Measurements from ENCODE around the gene RERE. TPM values are rescaled to one million over a fixed set of nuclear protein-coding genes. Genes with fewer than 3 reads are reported as not detected.

The RERE gene
- total RNA-seq, 1 experiment from 2014 or later = 40.6 TPM

DNA sequence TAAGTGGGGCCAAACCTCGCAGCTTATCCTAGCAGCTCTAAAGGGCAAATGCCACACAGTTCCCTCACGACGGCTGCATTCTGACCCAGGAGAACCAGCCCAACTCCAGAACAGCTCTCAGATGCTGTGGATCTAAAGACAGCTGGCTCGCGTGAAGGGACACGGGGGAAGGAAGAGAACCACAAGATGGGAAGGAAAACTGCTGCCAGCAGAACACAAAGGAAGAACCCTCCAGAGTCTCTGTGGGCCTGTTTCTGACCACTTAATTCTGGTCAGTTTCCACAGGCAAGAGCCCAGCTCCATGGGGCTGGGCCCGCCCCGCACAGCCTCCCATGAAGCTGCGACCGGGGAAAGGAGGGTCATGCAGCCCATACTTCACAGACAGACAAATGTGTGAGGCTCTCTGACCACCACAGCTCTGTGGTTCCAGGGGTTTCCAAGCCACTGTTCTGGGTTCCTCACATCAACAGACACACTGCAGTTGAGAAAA lies 438.4 kb downstream of the RERE start:
- H3K27me3 ChIP-seq (ENCODE audit: insufficient read depth, low read length) = no peaks in the 10 kb centered on the region
- H3K4me1 ChIP-seq (ENCODE audit: control insufficient read depth in 1 of 2, insufficient read depth in 2 of 2, low read length in 2 of 2) = peaks cover under 1 to 2% of the 10 kb centered on the region in 2 experiments; a peak in 2 of 4 replicates
- H3K9me3 ChIP-seq (ENCODE audit: control insufficient read depth in 1 of 2, insufficient read depth in 1 of 2, low read depth in 1 of 2, low read length in 2 of 2) = no peaks in the 10 kb centered on the region
- H4K20me1 ChIP-seq (ENCODE audit: insufficient read depth) = no peaks in the 10 kb centered on the region
- ChIA-PET RAD21 (ENCODE audit: low non-redundant PET in 1 of 2, low total read pairs in 2 of 2, uncharacterized antibody in 2 of 2, unreplicated experiment in 2 of 2) (no interaction called here), POLR2A (no interaction called here), CTCF (no interaction called here)
- H2AFZ ChIP-seq (ENCODE audit: low read depth, low read length, poor library complexity, severe bottlenecking) = no peak overlapping the region
- H3K36me3 ChIP-seq (ENCODE audit: control insufficient read depth in 1 of 2, insufficient read depth in 2 of 2, low read length in 2 of 2) = no peaks in the 10 kb centered on the region
- no peak overlapping the region for H3K9ac ChIP-seq (ENCODE audit: low read length)
- ATAC-seq (no peak), DNase-seq (ENCODE audit: low read depth, low spot score) (no peak)
- no peak for TF ChIP-seq ELF1 (IDR thresholded peaks at IDR 0.05; ENCODE audit: borderline replicate concordance, low read depth)
- TF ChIP-seq RAD21 (IDR thresholded peaks at IDR 0.05; ENCODE audit: low read depth) = no peak
- TF ChIP-seq YY1 (IDR thresholded peaks at IDR 0.05; ENCODE audit: extremely low read depth, insufficient replicate concordance, low read depth, low read length) = no peak
- TF ChIP-seq, protein P1, sequence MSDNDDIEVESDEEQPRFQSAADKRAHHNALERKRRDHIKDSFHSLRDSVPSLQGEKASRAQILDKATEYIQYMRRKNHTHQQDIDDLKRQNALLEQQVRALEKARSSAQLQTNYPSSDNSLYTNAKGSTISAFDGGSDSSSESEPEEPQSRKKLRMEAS (IDR thresholded peaks at IDR 0.05) = no peak
- no peak for TF ChIP-seq JUND (IDR thresholded peaks at IDR 0.05)
- TF ChIP-seq TCF7L2 (IDR thresholded peaks at IDR 0.05; ENCODE audit: borderline replicate concordance, extremely low read depth, insufficient read depth, insufficient read length) = no peak
- TF ChIP-seq SRF (IDR thresholded peaks at IDR 0.05; ENCODE audit: low read depth) = no peak
- TF ChIP-seq, protein P2, sequence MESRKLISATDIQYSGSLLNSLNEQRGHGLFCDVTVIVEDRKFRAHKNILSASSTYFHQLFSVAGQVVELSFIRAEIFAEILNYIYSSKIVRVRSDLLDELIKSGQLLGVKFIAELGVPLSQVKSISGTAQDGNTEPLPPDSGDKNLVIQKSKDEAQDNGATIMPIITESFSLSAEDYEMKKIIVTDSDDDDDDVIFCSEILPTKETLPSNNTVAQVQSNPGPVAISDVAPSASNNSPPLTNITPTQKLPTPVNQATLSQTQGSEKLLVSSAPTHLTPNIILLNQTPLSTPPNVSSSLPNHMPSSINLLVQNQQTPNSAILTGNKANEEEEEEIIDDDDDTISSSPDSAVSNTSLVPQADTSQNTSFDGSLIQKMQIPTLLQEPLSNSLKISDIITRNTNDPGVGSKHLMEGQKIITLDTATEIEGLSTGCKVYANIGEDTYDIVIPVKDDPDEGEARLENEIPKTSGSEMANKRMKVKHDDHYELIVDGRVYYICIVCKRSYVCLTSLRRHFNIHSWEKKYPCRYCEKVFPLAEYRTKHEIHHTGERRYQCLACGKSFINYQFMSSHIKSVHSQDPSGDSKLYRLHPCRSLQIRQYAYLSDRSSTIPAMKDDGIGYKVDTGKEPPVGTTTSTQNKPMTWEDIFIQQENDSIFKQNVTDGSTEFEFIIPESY (IDR thresholded peaks at IDR 0.05; ENCODE audit: extremely low read depth, insufficient replicate concordance, low read length) = no peak
- intact Hi-C loops (cut with micrococcal nuclease) = loop anchor here (10.0 kb wide), 1 partner anchor 196 kb away; no protein-coding TSS in a partner anchor
- no peaks in the 10 kb centered on the region for H3K79me2 ChIP-seq (ENCODE audit: insufficient read depth, low read length)
- no peak overlapping the region for H3K4me3 ChIP-seq (replicated peaks in 1 of 2; ENCODE audit: low read depth in 1 of 2, low read length in 2 of 2)
- H3K9me2 ChIP-seq (ENCODE audit: insufficient read depth) = no peaks in the 10 kb centered on the region
- H3K27ac ChIP-seq (ENCODE audit: low read depth, low read length) = no peak overlapping the region
- no peak overlapping the region for H3K4me2 ChIP-seq (ENCODE audit: low read length)
- no TSS peak for BruUV-seq (replicated peaks)
